H9 (cell line): Measurements from ENCODE around the gene NKD2. TPM values are rescaled to one million over a fixed set of nuclear protein-coding genes. Genes with fewer than 3 reads are reported as not detected.
A peak's percentile ranks its signal among the peaks of the same experiment; 100 is the strongest.

Experiments
- DNase-seq: peaks from one replicate; pipeline ENCODE4 v3.0.0-alpha.2; 2017
- H2AFZ ChIP-seq: one replicate; pipeline ENCODE4 v1.6.1; 2013; ENCODE audit warnings: mild to moderate bottlenecking, low read length, control low read depth, moderate library complexity
- H2AK5ac ChIP-seq: 2 replicates; pipeline ENCODE4 v1.6.1; 2013; ENCODE audit warnings: low read length, control low read depth, mixed read lengths; ENCODE audit not compliant: insufficient read length
- H2BK120ac ChIP-seq: one replicate; pipeline ENCODE4 v1.6.1; 2013; ENCODE audit warnings: low read depth, mild to moderate bottlenecking, low read length, control low read depth, inconsistent platforms; ENCODE audit not compliant: poor library complexity, severe bottlenecking
- H2BK12ac ChIP-seq: 2 replicates; pipeline ENCODE4 v1.6.1; 2013; ENCODE audit warnings: low read length, control low read depth, mixed read lengths, low read depth; ENCODE audit not compliant: insufficient read length
- H2BK15ac ChIP-seq: 2 replicates; pipeline ENCODE4 v1.6.1; 2013; ENCODE audit warnings: low read depth, low read length, control low read depth
- H2BK20ac ChIP-seq: one replicate; pipeline ENCODE4 v1.6.1; 2013; ENCODE audit warnings: low read depth, mild to moderate bottlenecking, low read length, control low read depth, inconsistent platforms; ENCODE audit not compliant: poor library complexity, severe bottlenecking
- H2BK5ac ChIP-seq: 2 replicates; pipeline ENCODE4 v1.6.1; 2013; ENCODE audit warnings: low read length, control low read depth, mixed read lengths; ENCODE audit not compliant: insufficient read length
- H3K14ac ChIP-seq: 2 replicates; pipeline ENCODE4 v1.6.1; 2013; ENCODE audit warnings: low read length, control low read depth; ENCODE audit not compliant: insufficient read depth
- H3K18ac ChIP-seq: 2 replicates; pipeline ENCODE4 v1.6.1; 2013; ENCODE audit warnings: low read depth, mild to moderate bottlenecking, mixed read lengths, low read length, control low read depth; ENCODE audit not compliant: insufficient read length
- H3K23ac ChIP-seq: 2 replicates; pipeline ENCODE4 v1.6.1; 2013; ENCODE audit warnings: low read length, control low read depth, mixed read lengths, low read depth; ENCODE audit not compliant: insufficient read length
- H3K23me2 ChIP-seq: 2 replicates; pipeline ENCODE4 v1.6.1; 2013; ENCODE audit warnings: low read depth, mild to moderate bottlenecking, mixed read lengths, low read length, control low read depth; ENCODE audit not compliant: insufficient read length, poor library complexity, severe bottlenecking
- H3K27ac ChIP-seq: 2 replicates; pipeline ENCODE4 v1.5.1; 2013; ENCODE audit warnings: low read length, control low read depth, mixed read lengths, low read depth; ENCODE audit not compliant: insufficient read length
- H3K27me3 ChIP-seq: 2 replicates; pipeline ENCODE4 v1.6.1; 2013; ENCODE audit warnings: low read length, control low read depth, inconsistent platforms; ENCODE audit not compliant: insufficient read depth
- H3K4ac ChIP-seq: 2 replicates; pipeline ENCODE4 v1.6.1; 2013; ENCODE audit warnings: low read depth, mild to moderate bottlenecking, control low read depth, inconsistent platforms, low read length, moderate library complexity
- H3K4me1 ChIP-seq: 2 replicates; pipeline ENCODE4 v1.6.1; 2013; ENCODE audit warnings: low read length, control low read depth, inconsistent platforms; ENCODE audit not compliant: insufficient read depth
- H3K4me2 ChIP-seq: 2 replicates; pipeline ENCODE4 v1.6.1; 2013; ENCODE audit warnings: low read length, control low read depth, mixed read lengths; ENCODE audit not compliant: insufficient read length, insufficient read depth
- H3K56ac ChIP-seq: 2 replicates; pipeline ENCODE4 v1.6.1; 2013; ENCODE audit warnings: low read depth, mild to moderate bottlenecking, mixed read lengths, low read length, control low read depth; ENCODE audit not compliant: insufficient read length
- H3K79me1 ChIP-seq: 2 replicates; pipeline ENCODE4 v1.6.1; 2013; ENCODE audit warnings: low read depth, mild to moderate bottlenecking, moderate library complexity, low read length, control low read depth, inconsistent platforms; ENCODE audit not compliant: insufficient read depth, poor library complexity, severe bottlenecking
- H3K79me2 ChIP-seq: 2 replicates; pipeline ENCODE4 v1.6.1; 2013; ENCODE audit warnings: low read length, control low read depth, inconsistent platforms; ENCODE audit not compliant: insufficient read depth
- H3K9ac ChIP-seq: 2 replicates; pipeline ENCODE4 v1.6.1; 2013; ENCODE audit warnings: low read length, control low read depth, mixed read lengths; ENCODE audit not compliant: insufficient read length; ENCODE audit errors: extremely low read depth
- H3K9me3 ChIP-seq: one replicate; pipeline ENCODE4 v1.6.1; 2013; ENCODE audit warnings: low read depth, low read length, inconsistent platforms; ENCODE audit not compliant: control insufficient read depth
- H3T11ph ChIP-seq: one replicate; pipeline ENCODE4 v1.6.1; 2013; ENCODE audit warnings: mild to moderate bottlenecking, low read length, control low read depth, inconsistent platforms
- H4K20me1 ChIP-seq: one replicate; pipeline ENCODE4 v1.6.1; 2013; ENCODE audit not compliant: control insufficient read depth, insufficient read length, insufficient read depth
- H4K5ac ChIP-seq: 2 replicates; pipeline ENCODE4 v1.6.1; 2013; ENCODE audit warnings: low read depth, mild to moderate bottlenecking, mixed read lengths, low read length, control low read depth; ENCODE audit not compliant: insufficient read length
- H4K8ac ChIP-seq: replicated peaks from 2 replicates; pipeline ENCODE4 v1.6.1; 2013; ENCODE audit warnings: low read length, control low read depth, mixed read lengths, low read depth; ENCODE audit not compliant: insufficient read length
- H4K91ac ChIP-seq: 2 replicates; pipeline ENCODE4 v1.6.1; 2013; ENCODE audit warnings: low read depth, mild to moderate bottlenecking, moderate library complexity, mixed read lengths, low read length, control low read depth; ENCODE audit not compliant: insufficient read length
- H3K27ac Mint-ChIP-seq, 3 experiments: 2 replicates in 2 of 3; 3 replicates in 1 of 3; pipeline ENCODE4 v1.8.0; 2020 to 2021; ENCODE audit warnings: mixed read lengths in 3 of 3, mild to moderate bottlenecking in 1 of 3, moderate library complexity in 1 of 3
- H3K27me3 Mint-ChIP-seq: 2 replicates; pipeline ENCODE4 v1.8.0; 2021; ENCODE audit warnings: low read depth, mild to moderate bottlenecking, moderate library complexity, mixed read lengths
- H3K36me3 Mint-ChIP-seq, 3 experiments: 2 replicates in 2 of 3; 3 replicates in 1 of 3; pipeline ENCODE4 v1.8.0; 2020 to 2021; ENCODE audit warnings: low read depth in 3 of 3, mixed read lengths in 3 of 3; ENCODE audit not compliant: insufficient read depth in 1 of 3
- H3K4me1 Mint-ChIP-seq, 2 experiments: 2 replicates each; pipeline ENCODE4 v1.8.0; 2020; ENCODE audit warnings: mixed read lengths in 2 of 2
- H3K4me3 Mint-ChIP-seq, 2 experiments: 2 replicates in 1 of 2; 3 replicates in 1 of 2; pipeline ENCODE4 v1.8.0; 2020 to 2021; ENCODE audit warnings: mild to moderate bottlenecking in 2 of 2, mixed read lengths in 2 of 2, moderate library complexity in 1 of 2
- H3K9me3 Mint-ChIP-seq, 2 experiments: 2 replicates in 1 of 2; 3 replicates in 1 of 2; pipeline ENCODE4 v1.8.0; 2020; ENCODE audit warnings: mild to moderate bottlenecking in 2 of 2, mixed read lengths in 2 of 2, moderate library complexity in 1 of 2
- WGBS: extraction: QIAGEN DNeasy Blood & Tissue Kit; methylation state at CpG from one replicate; pipeline ENCODE4 v1.1.7; 2013; ENCODE audit warnings: missing lambda C conversion rate, low lambda C conversion rate, mixed read lengths; ENCODE audit not compliant: insufficient read length; ENCODE audit errors: extremely low coverage; 5-methylcytosine and 5-hydroxymethylcytosine counted together
- total RNA-seq: library from RNA; stranded (reverse); gene quantifications from 2 replicates; pipeline ENCODE4 v1.2.1, GENCODE V29; 2021
- TF ChIP-seq, protein P1 (sequence below): fragments of 200-600 bp; sonication (generic); conservative IDR thresholded peaks from 3 replicates; pipeline ENCODE4 v1.8.0; 2021; ENCODE audit warnings: antibody characterized with exemption, mild to moderate bottlenecking

Gene NKD2
- total RNA-seq, 1 experiment from 2014 or later: 7.3 TPM

GRCh38 chr5:1004461-1005248 lies 3.9 kb upstream of the NKD2 start:
- no CpG with 5 or more reads among the region's 88 CpGs for WGBS

More at GRCh38 chr5:1004461-1005248, 3.9 kb upstream of the NKD2 start:
- H4K20me1 ChIP-seq: no peaks in the 10 kb centered on the region
- H4K8ac ChIP-seq: no peak overlapping the region
- no peaks in the 10 kb centered on the region for H3K4me1 ChIP-seq
- TF ChIP-seq, protein P1, sequence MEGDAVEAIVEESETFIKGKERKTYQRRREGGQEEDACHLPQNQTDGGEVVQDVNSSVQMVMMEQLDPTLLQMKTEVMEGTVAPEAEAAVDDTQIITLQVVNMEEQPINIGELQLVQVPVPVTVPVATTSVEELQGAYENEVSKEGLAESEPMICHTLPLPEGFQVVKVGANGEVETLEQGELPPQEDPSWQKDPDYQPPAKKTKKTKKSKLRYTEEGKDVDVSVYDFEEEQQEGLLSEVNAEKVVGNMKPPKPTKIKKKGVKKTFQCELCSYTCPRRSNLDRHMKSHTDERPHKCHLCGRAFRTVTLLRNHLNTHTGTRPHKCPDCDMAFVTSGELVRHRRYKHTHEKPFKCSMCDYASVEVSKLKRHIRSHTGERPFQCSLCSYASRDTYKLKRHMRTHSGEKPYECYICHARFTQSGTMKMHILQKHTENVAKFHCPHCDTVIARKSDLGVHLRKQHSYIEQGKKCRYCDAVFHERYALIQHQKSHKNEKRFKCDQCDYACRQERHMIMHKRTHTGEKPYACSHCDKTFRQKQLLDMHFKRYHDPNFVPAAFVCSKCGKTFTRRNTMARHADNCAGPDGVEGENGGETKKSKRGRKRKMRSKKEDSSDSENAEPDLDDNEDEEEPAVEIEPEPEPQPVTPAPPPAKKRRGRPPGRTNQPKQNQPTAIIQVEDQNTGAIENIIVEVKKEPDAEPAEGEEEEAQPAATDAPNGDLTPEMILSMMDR: peak; percentile 30; the same call in 1 of the 3 replicates
- no peak overlapping the region for H3K23ac ChIP-seq
- H3K9me3 ChIP-seq: no peaks in the 10 kb centered on the region
- no peak overlapping the region for H2BK20ac ChIP-seq
- peak overlapping the region; percentile 36 for H3K4me2 ChIP-seq
- no peaks in the 10 kb centered on the region for H3K79me1 ChIP-seq
- H2BK12ac ChIP-seq: no peak overlapping the region
- no peak for DNase-seq
- no peak overlapping the region for H4K91ac ChIP-seq
- no peak overlapping the region for H2BK120ac ChIP-seq
- H3K4me1 Mint-ChIP-seq: peaks cover 12 to 16% of the 10 kb centered on the region in 2 experiments
- H2AK5ac ChIP-seq: no peak overlapping the region
- no peak overlapping the region for H4K5ac ChIP-seq
- H3K27me3 Mint-ChIP-seq: peaks cover 70% of the 10 kb centered on the region
- no peak overlapping the region for H3K9ac ChIP-seq
- no peaks in the 10 kb centered on the region; a peak in 1 of 7 replicates for H3K36me3 Mint-ChIP-seq
- no peak overlapping the region for H3K56ac ChIP-seq
- no peak overlapping the region for H3K27ac Mint-ChIP-seq
- peaks cover 13% of the 10 kb centered on the region for H3K23me2 ChIP-seq
- no peak overlapping the region for H2BK5ac ChIP-seq
- H3K4ac ChIP-seq: no peak overlapping the region
- no peak overlapping the region for H2BK15ac ChIP-seq
- H3K9me3 Mint-ChIP-seq: no peaks in the 10 kb centered on the region
- no peak overlapping the region for H2AFZ ChIP-seq
- no peak overlapping the region for H3K27ac ChIP-seq
- H3T11ph ChIP-seq: no peak overlapping the region
- peak overlapping the region; percentile 17; the same call in 1 of the 2 replicates for H3K14ac ChIP-seq
- H3K27me3 ChIP-seq: peaks cover 17% of the 10 kb centered on the region; the same call in 1 of the 2 replicates
- no peak overlapping the region for H3K18ac ChIP-seq
- no peaks in the 10 kb centered on the region for H3K79me2 ChIP-seq
- H3K4me3 Mint-ChIP-seq: peak overlapping the region; percentile 57 to 77
